SU-DHL-6 (cell line): Measurements from ENCODE around the gene LRRC1.

ENCODE experiments used
- H2AFZ ChIP-seq: fragments of 200-600 bp; sonication (generic); 2 replicates; pipeline ENCODE4 v1.6.1; 2014; ENCODE audit warnings: low read depth, mild to moderate bottlenecking, moderate library complexity, mixed read lengths, antibody characterized with exemption, low read length; ENCODE audit not compliant: severe bottlenecking
- H3F3A ChIP-seq: fragments of 200-600 bp; shearing (Covaris generic); 2 replicates; pipeline ENCODE4 v1.6.0; 2016; ENCODE audit warnings: antibody characterized with exemption, mild to moderate bottlenecking; ENCODE audit not compliant: insufficient read depth
- H3K27ac ChIP-seq: fragments of 200-600 bp; sonication (generic); 2 replicates; pipeline ENCODE4 v1.5.1; 2016; ENCODE audit warnings: low read depth, mild to moderate bottlenecking, low read length, moderate library complexity, mixed read lengths
- H3K27me3 ChIP-seq: fragments of 200-600 bp; sonication (generic), shearing (Covaris generic); 2 replicates; pipeline ENCODE4 v1.6.0; 2014; ENCODE audit warnings: mild to moderate bottlenecking, low read length
- H3K36me3 ChIP-seq: fragments of 200-600 bp; sonication (generic); 2 replicates; pipeline ENCODE4 v1.6.1; 2014; ENCODE audit warnings: mild to moderate bottlenecking, low read length, mixed read lengths
- H3K4me2 ChIP-seq: fragments of 300-600, 200-600 bp; shearing (Covaris generic), sonication (generic); 2 replicates; pipeline ENCODE4 v1.6.0; 2014; ENCODE audit warnings: low read length, low read depth, mild to moderate bottlenecking; ENCODE audit not compliant: poor library complexity, severe bottlenecking
- H3K4me3 ChIP-seq: fragments of 200-600 bp; sonication (generic); 2 replicates; pipeline ENCODE4 v1.5.1; 2014; ENCODE audit warnings: antibody characterized with exemption, low read length, mild to moderate bottlenecking, mixed read lengths; ENCODE audit not compliant: insufficient read depth, poor library complexity, severe bottlenecking
- H3K79me2 ChIP-seq: fragments of 200-600 bp; sonication (generic); 2 replicates; pipeline ENCODE4 v1.6.1; 2014; ENCODE audit warnings: mild to moderate bottlenecking, low read length, moderate library complexity; ENCODE audit not compliant: insufficient read depth
- H3K9ac ChIP-seq: fragments of 200-600 bp; sonication (generic); 2 replicates; pipeline ENCODE4 v1.7.0; 2014; ENCODE audit warnings: mild to moderate bottlenecking, low read length
- H3K9me2 ChIP-seq: fragments of 200-600 bp; sonication (generic); replicated peaks from 2 replicates; pipeline ENCODE4 v1.6.1; 2014; ENCODE audit warnings: low read length; ENCODE audit not compliant: insufficient read depth
- H3K9me3 ChIP-seq: fragments of 200-600 bp; sonication (generic); 2 replicates; pipeline ENCODE4 v1.6.1; 2014; ENCODE audit warnings: low read length, mixed read lengths; ENCODE audit not compliant: insufficient read depth
- H4K20me1 ChIP-seq: fragments of 200-600 bp; sonication (generic); 2 replicates; pipeline ENCODE4 v1.6.1; 2014; ENCODE audit warnings: low read depth, mild to moderate bottlenecking, antibody characterized with exemption, low read length, moderate library complexity, mixed read lengths
- EZH2phosphoT487 ChIP-seq: fragments of 200-600 bp; sonication (generic), shearing (Covaris generic); conservative IDR thresholded peaks from 2 replicates; pipeline ENCODE4 v1.6.1; 2018; ENCODE audit warnings: mild to moderate bottlenecking, antibody characterized with exemption, low read length, moderate library complexity, mixed read lengths
- TF ChIP-seq, protein P1 (sequence below): fragments of 200-600 bp; sonication (generic); IDR thresholded peaks from one replicate; pipeline ENCODE4 v1.5.1; 2017; ENCODE audit warnings: antibody characterized with exemption, mild to moderate bottlenecking, low read length, moderate library complexity; ENCODE audit not compliant: insufficient read depth, poor library complexity, severe bottlenecking

The LRRC1 gene

GRCh38 chr6:53888931-53889330 lies 94.1 kb downstream of the LRRC1 start:
- H3K27ac ChIP-seq: no peak overlapping the region
- TF ChIP-seq, protein P1, sequence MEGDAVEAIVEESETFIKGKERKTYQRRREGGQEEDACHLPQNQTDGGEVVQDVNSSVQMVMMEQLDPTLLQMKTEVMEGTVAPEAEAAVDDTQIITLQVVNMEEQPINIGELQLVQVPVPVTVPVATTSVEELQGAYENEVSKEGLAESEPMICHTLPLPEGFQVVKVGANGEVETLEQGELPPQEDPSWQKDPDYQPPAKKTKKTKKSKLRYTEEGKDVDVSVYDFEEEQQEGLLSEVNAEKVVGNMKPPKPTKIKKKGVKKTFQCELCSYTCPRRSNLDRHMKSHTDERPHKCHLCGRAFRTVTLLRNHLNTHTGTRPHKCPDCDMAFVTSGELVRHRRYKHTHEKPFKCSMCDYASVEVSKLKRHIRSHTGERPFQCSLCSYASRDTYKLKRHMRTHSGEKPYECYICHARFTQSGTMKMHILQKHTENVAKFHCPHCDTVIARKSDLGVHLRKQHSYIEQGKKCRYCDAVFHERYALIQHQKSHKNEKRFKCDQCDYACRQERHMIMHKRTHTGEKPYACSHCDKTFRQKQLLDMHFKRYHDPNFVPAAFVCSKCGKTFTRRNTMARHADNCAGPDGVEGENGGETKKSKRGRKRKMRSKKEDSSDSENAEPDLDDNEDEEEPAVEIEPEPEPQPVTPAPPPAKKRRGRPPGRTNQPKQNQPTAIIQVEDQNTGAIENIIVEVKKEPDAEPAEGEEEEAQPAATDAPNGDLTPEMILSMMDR: no peak
- no peak for TF ChIP-seq EZH2phosphoT487
- H3K4me2 ChIP-seq: no peak overlapping the region
- no peaks in the 10 kb centered on the region for H3K9me2 ChIP-seq
- H4K20me1 ChIP-seq: no peaks in the 10 kb centered on the region
- no peak overlapping the region for H3K9ac ChIP-seq
- no peak overlapping the region for H3K4me3 ChIP-seq
- no peaks in the 10 kb centered on the region for H3K79me2 ChIP-seq
- no peaks in the 10 kb centered on the region for H3K9me3 ChIP-seq
- no peaks in the 10 kb centered on the region for H3K27me3 ChIP-seq
- H3F3A ChIP-seq: peaks cover 5% of the 10 kb centered on the region; the same call in 1 of the 2 replicates
- H2AFZ ChIP-seq: no peak overlapping the region
- no peaks in the 10 kb centered on the region for H3K36me3 ChIP-seq

DNA sequence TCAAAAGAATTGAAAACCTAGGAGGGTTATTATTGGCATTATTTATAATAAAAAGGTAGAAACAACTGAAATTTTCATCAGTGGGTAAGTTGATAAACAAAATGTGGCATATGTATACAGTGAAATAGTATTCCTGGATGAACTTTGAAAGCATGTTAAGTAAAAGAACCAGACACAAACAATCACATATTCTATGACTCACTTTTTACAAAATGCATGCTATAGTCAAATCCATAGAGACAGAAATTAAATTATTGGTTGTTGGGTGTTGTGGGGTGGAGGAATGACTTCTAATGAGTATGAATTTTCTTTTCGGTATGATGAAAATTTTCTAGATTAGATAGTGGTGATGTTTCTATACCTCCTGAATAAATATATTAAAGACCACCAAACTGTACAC lies 94.6 kb downstream of the LRRC1 start:
- no peak overlapping the region for H3K4me2 ChIP-seq
- H2AFZ ChIP-seq: no peak overlapping the region
- no peaks in the 10 kb centered on the region for H3K36me3 ChIP-seq
- no peaks in the 10 kb centered on the region for H3K9me3 ChIP-seq
- no peak overlapping the region for H3K4me3 ChIP-seq
- peaks cover 5% of the 10 kb centered on the region; the same call in 1 of the 2 replicates for H3F3A ChIP-seq
- no peaks in the 10 kb centered on the region for H3K79me2 ChIP-seq
- H3K27me3 ChIP-seq: no peaks in the 10 kb centered on the region
- H3K9ac ChIP-seq: no peak overlapping the region
- H3K9me2 ChIP-seq: no peaks in the 10 kb centered on the region
- no peak overlapping the region for H3K27ac ChIP-seq
- no peak for TF ChIP-seq EZH2phosphoT487
- TF ChIP-seq, protein P1: no peak
- no peaks in the 10 kb centered on the region for H4K20me1 ChIP-seq

DNA sequence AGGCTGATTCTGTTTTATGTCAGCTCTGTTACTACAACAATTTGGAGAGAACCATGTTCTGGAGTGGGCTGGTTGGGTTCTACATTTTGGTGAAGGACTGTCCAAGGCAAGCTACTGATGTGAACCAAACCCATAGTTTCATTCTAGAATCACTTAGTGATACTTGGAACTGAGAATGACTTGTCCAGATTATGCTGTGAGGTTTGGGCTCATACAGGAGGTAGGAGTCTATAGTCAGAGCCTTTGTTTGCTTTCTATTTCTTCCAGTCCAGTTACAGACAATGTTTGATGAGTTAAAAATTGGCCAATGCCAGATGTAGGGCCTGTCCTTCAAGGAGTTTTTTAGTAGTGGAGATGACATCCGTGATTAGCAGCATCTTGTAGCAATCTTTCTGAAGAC lies 97.9 kb downstream of the LRRC1 start:
- H3K4me2 ChIP-seq: no peak overlapping the region
- H3K9ac ChIP-seq: no peak overlapping the region
- no peaks in the 10 kb centered on the region for H3K9me2 ChIP-seq
- 0 out of 2 replicates have a peak, but pooled peaks cover 3% of the 10 kb centered on the region for H3K36me3 ChIP-seq
- no peaks in the 10 kb centered on the region for H4K20me1 ChIP-seq
- TF ChIP-seq, protein P1: no peak
- no peak for TF ChIP-seq EZH2phosphoT487
- no peak overlapping the region for H3K27ac ChIP-seq
- no peaks in the 10 kb centered on the region for H3K79me2 ChIP-seq
- no peaks in the 10 kb centered on the region for H3K27me3 ChIP-seq
- no peak overlapping the region for H2AFZ ChIP-seq
- peaks cover 5% of the 10 kb centered on the region; the same call in 1 of the 2 replicates for H3F3A ChIP-seq
- H3K9me3 ChIP-seq: no peaks in the 10 kb centered on the region
- no peak overlapping the region for H3K4me3 ChIP-seq

DNA sequence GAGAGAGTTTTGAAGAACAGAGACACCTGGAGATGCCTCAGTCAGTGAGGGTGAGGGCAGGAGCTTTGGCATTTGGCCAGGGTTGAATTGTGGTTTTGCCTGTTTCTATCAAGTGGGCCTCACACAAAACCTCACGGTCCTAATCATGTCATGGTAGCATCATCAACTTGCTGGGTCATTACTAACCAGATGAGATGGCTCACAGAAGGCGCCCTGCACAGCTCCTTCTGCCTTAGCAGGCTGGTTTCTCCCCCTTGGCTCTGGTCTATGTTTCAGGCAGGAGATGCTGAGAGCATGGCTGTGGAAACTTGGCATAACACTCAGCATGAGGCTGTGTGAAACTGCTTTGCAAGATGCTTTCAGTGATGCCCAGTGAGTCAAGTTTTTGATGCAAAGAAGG lies 99.3 kb downstream of the LRRC1 start:
- no peaks in the 10 kb centered on the region for H3K9me2 ChIP-seq
- H3K27ac ChIP-seq: no peak overlapping the region
- H4K20me1 ChIP-seq: no peaks in the 10 kb centered on the region
- TF ChIP-seq, protein P1: no peak
- no peak for TF ChIP-seq EZH2phosphoT487
- no peaks in the 10 kb centered on the region for H3K27me3 ChIP-seq
- no peak overlapping the region for H2AFZ ChIP-seq
- H3K4me3 ChIP-seq: no peak overlapping the region
- H3K9ac ChIP-seq: no peak overlapping the region
- no peaks in the 10 kb centered on the region for H3K79me2 ChIP-seq
- H3K9me3 ChIP-seq: no peaks in the 10 kb centered on the region
- H3K36me3 ChIP-seq: 0 out of 2 replicates have a peak, but pooled peaks cover 3% of the 10 kb centered on the region
- peaks cover 5% of the 10 kb centered on the region; the same call in 1 of the 2 replicates for H3F3A ChIP-seq
- peak overlapping the region; percentile 18 for H3K4me2 ChIP-seq
